GM19455 (cell line): ENCODE data around the gene PANK4.
A peak's percentile ranks its signal among the peaks of the same experiment; 100 is the strongest.
"Not testable (repeated sequence)": the region's sequence is repeated elsewhere in the genome, so short reads cannot be mapped to it uniquely, and the experiment has no call there.

Experiments used
- ATAC-seq: cut with Tn5 transposase; IDR thresholded peaks from one replicate; pipeline ENCODE4 v1.9.1; 2021; ENCODE audit not compliant: unreplicated experiment

Gene PANK4

DNA sequence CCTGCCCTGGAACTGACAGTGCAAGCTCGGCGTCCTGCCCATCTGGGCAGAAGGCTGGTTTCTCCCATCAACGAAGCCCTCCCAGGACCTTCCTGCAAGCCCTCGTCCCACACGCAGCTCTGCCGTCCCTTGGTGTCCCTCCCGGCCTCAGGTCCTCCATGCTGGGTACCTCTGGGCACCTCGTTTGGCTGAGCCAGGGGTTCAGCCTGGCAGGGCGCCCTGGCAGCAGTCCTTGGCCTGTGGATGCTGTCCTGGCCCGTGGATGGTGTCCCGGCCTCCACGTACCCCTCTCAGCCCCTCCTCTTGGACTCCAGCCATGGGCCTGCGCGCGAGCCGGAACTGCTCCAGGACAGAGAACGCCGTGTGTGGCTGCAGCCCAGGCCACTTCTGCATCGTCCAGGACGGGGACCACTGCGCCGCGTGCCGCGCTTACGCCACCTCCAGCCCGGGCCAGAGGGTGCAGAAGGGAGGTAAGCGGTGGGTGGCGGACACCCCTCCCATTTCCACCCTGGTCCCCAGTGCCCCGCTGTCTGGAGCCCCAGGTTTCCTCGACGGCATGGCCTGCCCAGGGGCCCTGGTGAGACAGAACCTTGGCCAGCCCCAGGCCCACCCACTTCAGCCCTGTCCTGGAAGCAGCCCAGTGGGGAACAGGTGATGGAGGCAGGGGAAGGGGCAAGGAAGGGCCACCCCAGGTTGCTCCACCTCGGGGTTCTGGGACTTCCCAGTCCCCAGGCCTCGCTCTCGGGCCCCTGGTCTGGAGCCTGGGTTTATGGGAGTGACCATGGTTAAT, 33.3 kb upstream of the PANK4 start:
- ATAC-seq: no peak

DNA sequence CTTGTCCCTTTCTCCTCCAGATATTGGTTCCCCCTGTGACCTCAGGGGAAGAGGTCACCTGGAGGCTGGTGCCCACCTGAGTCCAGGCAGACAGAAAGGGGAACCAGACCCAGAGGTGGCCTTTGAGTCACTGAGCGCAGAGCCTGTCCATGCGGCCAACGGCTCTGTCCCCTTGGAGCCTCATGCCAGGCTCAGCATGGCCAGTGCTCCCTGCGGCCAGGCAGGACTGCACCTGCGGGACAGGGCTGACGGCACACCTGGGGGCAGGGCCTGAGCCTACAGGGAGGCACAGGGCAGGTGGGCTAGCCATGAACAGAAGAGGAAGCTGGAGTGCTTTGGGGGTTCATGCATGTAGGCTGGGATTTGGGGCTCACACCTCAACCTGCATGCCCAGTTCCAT, 32.5 kb upstream of the PANK4 start:
- no peak for ATAC-seq

DNA sequence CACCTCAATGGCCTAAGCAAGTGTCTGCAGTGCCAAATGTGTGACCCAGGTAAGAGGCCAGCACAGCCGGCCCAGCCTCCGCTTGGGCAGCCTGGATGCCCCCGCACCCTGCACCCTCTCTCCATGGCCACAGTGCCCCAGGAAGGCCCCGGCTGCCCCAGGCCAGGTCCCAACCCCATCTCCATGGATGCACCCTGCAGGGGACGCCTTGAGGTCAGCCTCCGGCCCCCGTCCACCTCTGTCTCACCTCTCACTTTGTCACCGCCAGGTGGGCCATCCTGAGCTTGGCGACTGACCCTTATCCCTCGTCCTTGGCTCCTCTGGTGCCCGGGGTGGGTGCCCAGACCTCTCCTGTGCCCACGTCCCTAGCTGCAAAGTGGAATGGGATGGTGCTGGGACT, 32.0 kb upstream of the PANK4 start:
- ATAC-seq: no peak

DNA sequence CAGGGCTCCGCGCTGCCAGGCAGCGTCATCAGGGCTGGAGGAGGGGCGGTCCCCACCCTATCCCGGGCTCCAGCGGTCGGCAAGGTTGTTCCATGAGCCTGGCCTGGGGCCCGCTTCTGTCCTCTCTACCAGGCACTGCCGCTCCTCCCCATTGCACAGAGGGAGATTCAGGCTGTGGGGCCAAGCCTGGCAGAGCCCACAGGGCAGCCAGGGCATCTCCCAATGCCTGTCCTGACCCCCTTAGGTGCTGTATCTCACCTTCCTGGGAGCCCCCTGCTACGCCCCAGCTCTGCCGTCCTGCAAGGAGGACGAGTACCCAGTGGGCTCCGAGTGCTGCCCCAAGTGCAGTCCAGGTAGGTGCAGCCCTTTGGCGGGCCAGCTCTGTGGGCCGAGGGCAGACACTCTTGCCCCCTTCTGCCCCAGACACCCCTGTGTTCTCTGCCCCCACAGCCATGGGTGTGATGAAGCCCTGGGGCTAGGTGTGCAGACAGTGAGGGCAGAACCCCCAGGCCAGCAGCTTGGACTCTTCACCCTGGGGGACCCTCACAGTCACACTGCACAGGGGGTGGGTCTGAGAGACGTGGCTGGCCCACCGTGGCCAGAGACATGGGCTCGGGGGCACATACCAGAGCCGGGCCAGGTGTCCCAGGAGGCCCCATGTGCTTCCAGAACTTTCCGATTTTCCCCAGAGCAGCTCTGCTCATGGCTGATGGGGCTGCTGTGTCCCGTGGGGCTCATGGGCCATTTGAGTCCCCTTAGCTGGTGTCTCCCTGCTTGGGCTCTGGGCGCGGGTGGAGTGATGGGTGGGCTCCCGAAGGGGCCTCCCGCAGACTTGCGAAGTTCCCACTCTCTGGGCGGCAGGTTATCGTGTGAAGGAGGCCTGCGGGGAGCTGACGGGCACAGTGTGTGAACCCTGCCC, 31.3 kb upstream of the PANK4 start:
- no peak for ATAC-seq

DNA sequence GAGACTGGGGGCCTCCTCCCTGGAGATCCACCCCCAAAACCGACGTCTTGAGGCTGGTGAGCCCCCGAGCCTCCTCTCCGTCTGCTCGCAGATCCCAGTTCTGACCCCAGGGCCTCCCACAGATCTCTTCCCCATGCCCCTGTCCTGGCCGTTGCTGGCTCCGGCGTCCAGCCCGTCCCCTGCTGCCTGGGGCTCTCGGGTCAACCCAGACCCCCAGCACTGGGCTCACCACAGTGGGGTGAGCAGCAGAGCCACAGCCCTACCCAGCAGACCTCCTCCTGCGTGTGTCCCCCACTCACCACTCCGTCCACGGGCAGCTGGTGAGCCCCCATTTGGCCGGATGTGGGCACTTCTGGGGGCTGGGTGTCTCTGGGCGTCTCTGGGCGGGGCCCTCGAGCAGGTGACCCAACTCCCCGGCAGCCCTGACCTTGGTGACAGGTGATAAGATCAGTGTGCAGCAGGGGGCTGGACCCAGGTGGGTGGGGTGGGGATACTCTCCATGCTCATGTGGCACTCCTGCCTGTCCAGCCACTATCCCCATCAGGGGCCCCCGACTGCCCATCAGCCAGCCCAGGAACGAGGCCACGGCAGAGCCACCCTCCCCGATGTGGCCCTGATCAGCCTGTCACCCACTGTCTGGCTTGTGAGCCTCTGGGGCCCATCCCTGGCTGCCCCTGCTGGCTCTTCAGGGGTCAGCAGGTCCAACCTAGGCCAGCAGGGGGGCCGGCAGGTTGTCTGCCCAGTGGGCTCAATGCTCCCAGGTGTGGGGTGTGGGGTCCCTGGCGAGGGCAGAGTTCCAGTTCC, 30.5 kb upstream of the PANK4 start:
- ATAC-seq: peak; percentile 30

DNA sequence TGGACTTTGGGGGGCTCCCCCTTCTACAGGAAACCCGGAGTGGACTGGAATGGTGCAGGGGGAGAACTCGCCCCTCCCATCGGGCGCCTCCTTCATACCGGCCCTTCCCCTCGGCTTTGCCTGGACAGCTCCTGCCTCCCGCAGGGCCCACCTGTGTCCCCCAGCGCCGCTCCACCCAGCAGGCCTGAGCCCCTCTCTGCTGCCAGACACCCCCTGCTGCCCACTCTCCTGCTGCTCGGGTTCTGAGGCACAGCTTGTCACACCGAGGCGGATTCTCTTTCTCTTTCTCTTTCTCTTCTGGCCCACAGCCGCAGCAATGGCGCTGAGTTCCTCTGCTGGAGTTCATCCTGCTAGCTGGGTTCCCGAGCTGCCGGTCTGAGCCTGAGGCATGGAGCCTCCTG, 29.9 kb upstream of the PANK4 start, which contains the start of gene TNFRSF14:
Gene TNFRSF14, plus strand, starts transcription at position 95 of the 401 bp plus-strand sequence. Its CDS starts 294 bp downstream, at position 389.
- peak; percentile 48 for ATAC-seq

DNA sequence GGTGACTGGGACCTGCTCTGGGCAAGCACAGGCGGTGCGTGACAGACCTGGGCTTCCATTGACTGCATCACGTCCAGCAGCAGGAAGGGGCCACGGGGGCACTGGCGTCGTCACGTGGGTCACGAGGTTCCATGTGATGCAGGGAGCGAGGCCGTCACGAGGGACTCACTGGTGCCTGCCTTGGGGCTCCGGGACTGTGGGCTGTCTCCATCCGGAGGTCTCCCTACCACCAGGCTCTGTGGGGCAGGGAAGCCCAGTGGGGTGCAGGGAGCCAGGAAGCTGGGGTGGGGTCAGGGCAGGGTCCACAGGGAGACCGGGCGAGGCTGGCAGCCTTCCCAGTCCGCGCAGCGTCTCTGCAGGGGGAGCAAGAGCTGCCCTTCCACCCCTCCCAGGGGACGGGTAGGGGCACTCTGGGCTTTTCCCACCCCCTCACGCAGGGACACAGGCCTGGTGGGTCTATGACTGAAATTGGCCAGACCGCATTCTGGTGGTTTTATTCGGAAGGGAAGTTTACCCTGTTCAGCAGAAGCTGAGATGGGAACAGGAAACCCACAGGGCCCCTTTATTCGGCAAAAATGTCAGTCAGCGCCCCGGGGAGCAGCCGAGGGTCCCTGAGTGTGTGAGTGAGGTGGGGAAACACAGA, 29.4 kb upstream of the PANK4 start:
- peak; percentile 28 for ATAC-seq

DNA sequence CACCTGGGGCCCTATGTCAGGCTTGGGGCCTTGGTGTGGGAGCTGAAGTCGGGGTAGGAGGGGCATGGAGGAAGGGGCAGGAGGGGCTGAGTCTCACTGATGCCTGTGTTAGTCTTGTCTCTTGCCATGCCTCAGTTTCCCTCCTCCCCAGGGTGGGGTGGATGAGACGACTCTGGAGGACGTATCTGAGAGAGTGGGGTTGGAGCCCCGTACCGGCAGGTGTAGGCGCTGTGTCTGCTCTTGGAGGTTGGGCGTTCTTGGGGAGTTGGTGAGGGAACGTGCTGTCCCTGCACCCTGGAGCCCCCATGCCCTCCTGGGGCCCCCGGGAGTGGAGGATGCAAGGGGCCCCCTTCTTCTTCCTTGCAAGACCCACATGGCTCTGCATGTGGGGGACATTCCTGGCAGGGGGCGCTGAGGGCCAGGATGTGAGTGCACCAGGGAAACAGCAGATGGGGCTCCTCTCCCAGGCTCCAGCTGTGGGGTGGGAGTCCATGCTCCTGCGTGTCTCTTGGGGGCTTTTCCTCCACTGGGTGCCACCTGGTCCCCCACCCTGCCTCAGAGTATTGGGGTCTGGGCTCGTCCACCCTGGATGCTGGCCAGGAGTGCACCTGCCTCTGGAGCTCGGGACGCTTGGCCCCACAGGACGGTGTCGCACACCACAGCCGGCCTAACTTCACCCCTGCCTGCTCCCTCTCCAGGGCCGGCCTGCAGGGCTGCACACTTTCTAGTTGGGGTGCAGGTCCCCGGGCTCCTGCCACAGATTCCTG, 28.4 kb upstream of the PANK4 start:
- no peak for ATAC-seq

DNA sequence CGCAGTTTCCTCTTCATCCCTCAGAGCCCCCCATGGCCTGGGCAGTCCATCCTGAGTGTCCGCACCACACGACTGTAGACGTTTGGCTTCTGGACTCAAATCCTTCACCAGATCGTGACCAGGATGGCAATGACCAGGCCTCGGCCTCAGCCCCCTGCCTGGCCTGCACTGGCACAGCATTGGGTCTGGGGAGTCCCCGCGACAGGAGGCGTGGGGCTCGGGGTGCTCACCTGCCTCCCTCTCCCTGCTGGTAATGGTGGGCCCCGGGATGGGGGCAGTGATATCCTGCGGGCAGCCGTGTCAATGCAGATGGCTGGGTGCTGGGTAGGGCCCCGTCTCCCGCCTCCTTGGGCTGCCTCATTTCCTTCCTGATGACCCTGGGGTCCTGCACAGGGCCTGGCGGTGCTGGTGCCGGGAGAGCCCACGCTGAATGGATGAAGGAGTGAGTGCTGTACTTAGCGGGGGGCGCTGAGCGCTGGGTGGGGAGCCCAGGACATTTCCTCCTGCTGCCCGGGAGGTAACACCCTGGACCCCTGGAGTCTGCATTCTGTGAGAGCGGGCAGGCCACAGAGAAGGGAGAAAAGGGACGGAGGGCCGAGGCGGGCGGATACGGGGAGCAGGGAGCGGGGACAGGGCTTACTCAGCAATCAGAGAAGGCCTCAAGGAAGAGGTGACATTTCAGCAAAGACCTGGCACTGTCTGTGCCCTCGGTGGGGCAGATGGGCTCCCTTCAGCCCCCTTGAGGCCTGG, 27.6 kb upstream of the PANK4 start:
- no peak for ATAC-seq

DNA sequence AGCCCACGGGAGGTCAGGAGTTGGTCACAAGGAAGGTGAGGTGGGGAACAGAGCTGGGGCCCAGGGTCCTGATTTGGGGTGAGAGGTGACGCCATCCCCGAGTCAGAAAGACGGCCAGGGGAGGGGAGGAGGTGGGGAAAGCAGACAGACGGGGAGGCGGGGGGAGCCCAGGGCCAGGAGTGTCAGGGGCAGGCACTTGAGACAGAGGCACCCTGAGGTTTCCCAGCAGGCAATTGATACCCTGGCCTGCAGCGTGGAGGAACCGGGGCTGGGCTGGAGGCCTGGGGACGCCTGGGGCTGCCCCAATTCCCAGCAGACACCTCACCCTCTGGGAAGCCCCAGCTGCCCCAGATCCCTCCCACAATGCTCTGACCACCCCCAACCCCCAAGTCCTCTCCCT, 26.7 kb upstream of the PANK4 start:
- not testable (repeated sequence) for ATAC-seq

DNA sequence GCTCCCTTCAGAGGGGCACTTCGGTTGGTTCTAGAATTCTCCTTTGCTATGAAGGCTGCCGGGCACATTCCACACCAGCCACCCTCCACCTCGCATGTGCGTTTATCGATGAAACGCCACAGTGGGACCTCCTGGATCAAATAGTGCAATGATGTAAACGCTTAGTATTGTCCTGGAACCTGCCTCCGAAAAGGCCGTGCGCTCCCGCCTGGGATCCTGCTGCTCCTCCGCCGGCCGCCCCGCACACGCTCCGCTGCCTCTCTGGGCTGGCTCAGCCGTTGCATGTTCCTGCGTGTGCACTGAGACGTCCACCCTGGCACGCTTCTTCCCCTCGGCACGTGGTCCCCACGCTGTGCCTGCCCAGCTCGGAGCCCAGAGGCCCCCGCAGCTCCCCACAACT, 25.8 kb upstream of the PANK4 start:
- ATAC-seq: no peak

DNA sequence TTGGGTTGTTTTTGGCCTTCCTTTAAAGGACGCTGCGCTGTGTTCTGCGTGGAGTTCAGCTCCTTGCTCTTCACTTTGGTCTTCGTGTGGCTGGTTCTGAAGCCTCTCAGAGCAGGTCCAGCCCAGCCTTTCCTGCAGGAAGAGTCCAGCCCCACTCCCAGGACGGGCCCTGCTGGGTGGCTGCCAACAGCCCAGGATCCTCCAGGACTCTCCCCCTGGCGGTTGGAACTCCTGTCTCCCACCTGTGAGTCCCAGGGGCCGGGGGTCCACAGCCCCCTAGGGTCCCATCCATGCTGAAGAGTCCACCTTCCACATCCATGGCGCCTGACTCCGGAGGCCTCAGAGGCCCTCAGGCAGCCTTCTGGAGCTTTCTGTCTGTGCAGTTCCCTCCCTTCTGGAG, 25.1 kb upstream of the PANK4 start:
- not testable (repeated sequence) for ATAC-seq

DNA sequence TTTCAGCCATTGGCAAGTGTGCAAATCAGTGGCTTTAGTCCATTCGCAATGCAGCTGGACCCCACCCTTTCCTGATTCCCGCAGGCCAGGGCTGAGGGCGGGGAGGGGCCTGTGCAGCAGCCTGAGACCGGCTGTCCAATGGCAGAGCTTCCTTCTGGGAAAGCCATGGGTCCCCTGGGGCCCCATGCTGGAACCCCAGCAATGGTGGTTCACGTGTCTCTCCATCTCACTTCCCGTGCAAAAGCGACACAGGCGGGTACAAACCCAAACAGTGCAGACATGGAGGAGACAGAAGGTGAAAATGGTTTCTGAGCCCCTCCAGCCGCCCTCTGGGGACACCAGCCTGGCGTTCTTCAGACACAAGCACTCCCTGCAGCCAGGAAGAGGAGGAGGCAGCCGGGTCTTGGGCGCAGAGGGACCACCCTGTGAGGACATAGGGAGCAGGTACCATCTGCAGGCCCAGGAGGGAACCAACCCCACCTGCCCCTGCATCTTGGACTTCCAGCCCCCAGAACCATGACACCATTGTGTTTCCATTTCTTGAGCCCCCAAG, 24.0 kb upstream of the PANK4 start:
- not testable (repeated sequence) for ATAC-seq

DNA sequence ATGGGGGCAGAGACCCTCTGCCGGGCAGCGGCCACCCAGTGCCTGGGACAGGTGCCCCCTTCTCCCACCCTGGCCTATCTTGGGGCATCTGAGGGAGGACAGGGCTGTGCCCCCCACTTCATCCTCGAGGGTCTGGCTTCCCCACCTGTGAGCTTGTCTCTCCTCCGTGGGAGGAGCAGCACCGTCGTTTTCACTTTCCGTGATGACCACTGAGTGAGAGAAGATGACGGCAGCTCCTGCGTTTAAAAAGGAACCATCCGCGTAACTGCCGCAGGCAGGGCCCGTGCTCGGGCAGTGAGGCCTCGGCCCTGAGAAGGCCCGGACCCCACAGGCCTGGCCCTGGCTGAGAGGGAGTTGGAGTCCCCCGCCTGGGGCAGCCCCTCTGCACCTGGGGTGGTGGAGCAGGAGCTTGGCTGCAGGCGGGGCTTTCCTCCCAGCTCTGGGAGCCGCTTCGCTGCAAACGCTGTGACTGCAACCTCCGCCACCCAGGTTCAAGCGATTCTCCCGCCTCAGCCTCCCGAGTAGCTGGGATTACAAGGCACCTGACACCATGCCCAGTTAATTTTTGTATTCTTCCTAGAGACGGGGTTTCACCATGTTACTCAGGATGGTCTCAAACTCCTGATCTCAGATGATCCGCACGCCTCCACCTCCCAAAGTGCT, 23.1 kb upstream of the PANK4 start:
- not testable (repeated sequence) for ATAC-seq

DNA sequence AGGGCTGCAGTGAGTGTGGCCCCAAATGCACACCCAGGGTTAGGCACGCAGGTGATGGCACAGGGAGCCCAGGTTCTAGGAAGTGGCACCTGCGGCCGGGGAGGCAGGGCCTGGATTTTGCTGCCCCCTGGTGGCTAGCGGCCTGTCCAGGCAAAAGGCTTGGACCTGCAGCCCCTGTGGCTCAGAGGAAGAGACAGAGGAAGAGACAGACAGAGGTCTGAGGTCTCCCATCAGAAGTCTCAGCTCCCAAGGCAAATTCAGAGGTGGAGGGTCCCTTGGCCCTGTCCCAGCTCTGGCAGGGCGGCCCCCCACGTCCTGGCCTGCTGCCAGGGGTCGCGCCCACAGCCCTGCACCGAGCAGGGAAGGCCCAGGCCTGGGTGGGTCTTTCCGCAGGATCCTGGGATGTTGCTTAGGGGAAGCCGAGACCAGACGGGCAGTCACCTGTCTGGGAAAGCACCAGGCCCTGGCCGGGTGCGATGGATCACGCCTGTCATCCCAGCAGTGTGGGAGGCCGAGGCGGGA, 21.7 kb upstream of the PANK4 start:
- no peak for ATAC-seq

DNA sequence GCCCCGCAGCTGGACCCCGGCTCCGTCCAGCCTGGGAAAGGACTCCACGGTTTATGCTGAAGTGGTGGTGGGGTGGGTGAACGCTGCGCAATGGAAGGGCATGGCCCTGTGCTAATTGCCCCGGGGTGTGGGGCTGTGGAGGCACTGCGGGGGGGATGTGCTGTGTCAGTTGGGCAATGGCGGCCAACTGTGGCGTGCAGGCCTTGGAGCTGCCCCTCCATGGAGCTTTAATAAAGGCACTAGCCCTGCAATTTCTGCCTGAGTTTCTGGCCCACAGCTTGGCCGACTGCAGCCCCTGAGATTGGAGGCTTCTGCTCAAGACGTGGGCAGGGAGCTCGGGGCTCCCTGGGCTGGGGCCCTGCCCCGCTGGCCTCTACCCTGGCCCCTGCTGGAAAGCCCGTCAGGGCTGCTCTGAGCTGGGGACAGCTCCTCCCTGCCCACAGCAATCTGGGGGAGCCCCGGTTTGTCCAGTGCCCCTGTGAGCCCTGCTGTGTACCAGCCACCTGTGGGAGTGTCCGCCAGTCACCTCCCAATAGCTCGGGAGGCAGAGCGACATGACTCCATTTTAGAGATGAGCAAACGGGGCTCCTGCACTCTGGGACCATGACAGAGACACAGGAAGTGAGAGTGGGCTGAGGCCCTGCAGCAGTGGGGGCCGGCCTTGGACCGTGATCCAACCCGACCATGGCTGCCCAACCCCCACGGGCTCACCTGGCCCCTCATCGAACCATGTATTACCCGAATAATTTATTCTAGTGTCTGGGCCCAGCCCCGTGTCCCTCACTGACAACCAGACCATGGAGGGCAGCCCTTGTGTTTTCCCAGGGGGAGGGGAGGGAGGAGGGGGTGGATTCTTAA, 21.0 kb upstream of the PANK4 start:
- ATAC-seq: no peak

DNA sequence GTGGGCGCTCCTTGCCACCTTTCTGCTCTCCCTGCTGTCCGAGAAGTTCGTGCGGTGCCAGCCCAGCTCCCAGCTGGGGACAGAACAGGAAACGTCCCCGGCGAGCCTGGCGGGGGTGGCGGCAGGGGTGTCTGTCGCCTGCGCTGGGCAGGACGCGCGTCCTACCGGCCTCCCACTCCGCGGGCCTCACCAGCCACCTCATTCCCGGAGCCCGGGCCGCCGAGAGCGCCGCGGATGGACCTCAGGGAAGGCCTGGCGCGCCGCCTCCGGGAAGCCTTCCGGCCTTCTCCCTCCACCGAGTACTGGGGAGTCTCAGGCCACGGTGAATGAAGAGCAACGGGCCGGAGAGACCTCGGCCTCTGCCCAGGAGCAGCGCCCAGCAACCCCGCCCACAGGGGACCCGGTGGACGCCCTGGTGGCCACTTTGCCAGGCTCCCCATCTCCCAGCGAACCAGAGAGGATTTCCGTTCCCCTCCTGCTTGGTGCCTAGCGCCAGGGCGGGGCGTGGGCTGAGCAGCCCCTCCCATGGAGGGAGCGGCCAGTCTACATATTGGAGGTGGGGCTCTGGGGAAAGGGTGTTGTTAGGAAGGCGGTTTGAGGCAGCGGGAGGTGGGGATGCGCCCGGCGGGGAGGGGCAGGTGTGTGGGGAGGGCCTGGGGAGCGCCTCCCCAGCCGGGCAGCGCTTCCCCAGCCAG, 20.3 kb upstream of the PANK4 start:
- peak; percentile 32 for ATAC-seq
